Measurements from ENCODE around the gene MLH1.

Gene MLH1

GRCh38 chr3:37094636-37095035, 101.3 kb downstream of the MLH1 start:
- DNase-seq (ENCODE audit: low read depth), result no peak

DNA sequence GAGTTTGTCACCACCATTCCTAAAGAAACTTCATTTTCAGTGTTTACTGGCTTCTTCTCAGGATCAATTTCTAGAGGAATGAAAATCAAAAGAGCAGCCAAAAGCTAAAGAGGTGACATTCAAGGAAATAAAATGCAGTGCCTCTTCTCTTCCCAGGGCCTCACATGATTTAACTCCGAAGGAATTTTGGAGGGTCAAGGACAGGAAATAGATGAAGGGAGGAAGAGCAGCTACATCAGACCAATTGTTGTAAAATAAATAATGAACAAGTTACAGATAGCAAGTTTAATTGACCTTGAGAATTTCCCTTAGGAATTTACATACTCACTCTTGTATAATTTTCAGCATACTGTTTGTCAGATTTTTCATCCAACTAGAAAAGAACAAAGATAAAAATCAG, 103.0 kb downstream of the MLH1 start:
- DNase-seq (ENCODE audit: low read depth), result no peak

GRCh38 chr3:37096975-37097374, 103.7 kb downstream of the MLH1 start:
- no peak for DNase-seq (ENCODE audit: low read depth)

GRCh38 chr3:37097776-37098175, 104.5 kb downstream of the MLH1 start:
- DNase-seq (ENCODE audit: low read depth), result no peak

GRCh38 chr3:37098884-37099283, 105.6 kb downstream of the MLH1 start:
- DNase-seq (ENCODE audit: low read depth), result no peak

DNA sequence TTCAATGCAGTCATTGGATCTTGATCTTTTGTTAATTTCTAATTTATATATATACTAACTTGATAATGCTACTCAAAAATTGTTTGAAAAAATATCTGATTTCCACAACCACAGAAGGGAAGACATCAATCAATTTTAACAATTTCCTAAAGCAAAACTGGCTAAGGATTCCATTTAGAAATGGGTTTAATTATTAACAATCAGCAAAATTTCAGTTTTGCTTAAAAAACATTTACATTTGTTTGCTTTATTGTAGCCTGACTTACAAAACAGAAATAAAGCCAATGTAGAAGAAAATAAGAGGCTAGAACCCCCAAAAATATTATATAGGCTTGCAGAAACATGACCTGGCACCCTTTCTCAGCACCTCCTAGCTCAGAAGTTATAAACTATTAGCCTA, 106.2 kb downstream of the MLH1 start:
- no peak for DNase-seq (ENCODE audit: low read depth)

DNA sequence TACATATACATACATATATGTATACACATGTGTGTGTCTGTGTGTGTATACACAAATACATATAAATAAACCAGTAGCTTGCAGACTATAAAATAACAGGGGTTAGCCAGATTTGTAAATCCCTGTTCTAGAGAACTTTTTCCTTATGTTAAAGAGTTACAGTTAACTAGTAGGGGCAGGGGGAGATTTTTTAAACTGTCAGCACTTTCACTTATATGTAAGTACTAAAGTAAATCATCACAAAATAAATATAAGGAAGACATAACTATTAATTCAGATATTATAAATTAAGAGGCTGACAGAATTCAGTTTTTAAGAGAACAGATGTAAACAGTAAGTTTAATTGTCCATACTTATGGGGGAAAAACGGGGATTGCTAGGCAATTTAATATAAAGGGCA, 107.1 kb downstream of the MLH1 start:
- no peak for DNase-seq (ENCODE audit: low read depth)
